DOHH2 (cell line): ENCODE data around the gene GNPTG.

Experiments
- H3F3A ChIP-seq: fragments of 200-600 bp; sonication (generic), shearing (Covaris generic); 2 replicates; pipeline ENCODE4 v1.6.0; 2016; ENCODE audit warnings: antibody characterized with exemption, mild to moderate bottlenecking; ENCODE audit not compliant: control insufficient read depth, insufficient read depth
- H3K27ac ChIP-seq: fragments of 200-600 bp; sonication (generic); 2 replicates; pipeline ENCODE4 v1.5.1; 2014; ENCODE audit warnings: low read depth, mild to moderate bottlenecking, low read length, moderate library complexity
- H3K27me3 ChIP-seq: fragments of 200-600 bp; sonication (generic); 2 replicates; pipeline ENCODE4 v1.6.1; 2014; ENCODE audit warnings: mild to moderate bottlenecking, low read length, mixed read lengths; ENCODE audit not compliant: control insufficient read depth
- H3K36me3 ChIP-seq: fragments of 200-600 bp; sonication (generic); 2 replicates; pipeline ENCODE4 v1.6.1; 2014; ENCODE audit warnings: mild to moderate bottlenecking, low read length, moderate library complexity, mixed read lengths; ENCODE audit not compliant: control insufficient read depth
- H3K4me1 ChIP-seq: fragments of 200-600 bp; sonication (generic); 2 replicates; pipeline ENCODE4 v1.6.1; 2014; ENCODE audit warnings: mild to moderate bottlenecking, low read length, mixed read lengths; ENCODE audit not compliant: control insufficient read depth
- H3K4me2 ChIP-seq: fragments of 200-600 bp; sonication (generic); 2 replicates; pipeline ENCODE4 v1.6.0; 2014; ENCODE audit warnings: mild to moderate bottlenecking, low read length, moderate library complexity
- H3K4me3 ChIP-seq: fragments of 200-600 bp; sonication (generic); 2 replicates; pipeline ENCODE4 v1.5.1; 2014; ENCODE audit warnings: mild to moderate bottlenecking, low read length, mixed read lengths
- H3K79me2 ChIP-seq: fragments of 200-600 bp; sonication (generic); 2 replicates; pipeline ENCODE4 v1.6.1; 2014; ENCODE audit warnings: mild to moderate bottlenecking, low read length, mixed read lengths; ENCODE audit not compliant: control insufficient read depth
- H3K9me2 ChIP-seq: fragments of 200-600 bp; sonication (generic); replicated peaks from 2 replicates; pipeline ENCODE4 v1.6.1; 2014; ENCODE audit warnings: mild to moderate bottlenecking, low read length, mixed read lengths; ENCODE audit not compliant: control insufficient read depth
- H3K9me3 ChIP-seq: fragments of 200-600 bp; sonication (generic); 2 replicates; pipeline ENCODE4 v1.6.1; 2014; ENCODE audit warnings: antibody characterized with exemption, low read length, mixed read lengths; ENCODE audit not compliant: control insufficient read depth, insufficient read depth
- H4K20me1 ChIP-seq: fragments of 200-600 bp; sonication (generic); 2 replicates; pipeline ENCODE4 v1.6.0; 2014; ENCODE audit warnings: low read depth, mild to moderate bottlenecking, antibody characterized with exemption, low read length, moderate library complexity; ENCODE audit not compliant: control insufficient read depth, insufficient read depth
- EZH2phosphoT487 ChIP-seq: fragments of 200-600 bp; sonication (generic); IDR thresholded peaks from 2 replicates; pipeline ENCODE4 v1.6.1; 2017; ENCODE audit warnings: borderline replicate concordance, mild to moderate bottlenecking, antibody characterized with exemption, low read length, moderate library complexity, mixed read lengths
- TF ChIP-seq, protein P1 (sequence below): fragments of 200-600 bp; sonication (generic); IDR thresholded peaks from one replicate; pipeline ENCODE4 v1.5.1; 2014; ENCODE audit warnings: antibody characterized with exemption, mild to moderate bottlenecking, low read depth, low read length; ENCODE audit not compliant: poor library complexity, severe bottlenecking

Gene GNPTG

DNA sequence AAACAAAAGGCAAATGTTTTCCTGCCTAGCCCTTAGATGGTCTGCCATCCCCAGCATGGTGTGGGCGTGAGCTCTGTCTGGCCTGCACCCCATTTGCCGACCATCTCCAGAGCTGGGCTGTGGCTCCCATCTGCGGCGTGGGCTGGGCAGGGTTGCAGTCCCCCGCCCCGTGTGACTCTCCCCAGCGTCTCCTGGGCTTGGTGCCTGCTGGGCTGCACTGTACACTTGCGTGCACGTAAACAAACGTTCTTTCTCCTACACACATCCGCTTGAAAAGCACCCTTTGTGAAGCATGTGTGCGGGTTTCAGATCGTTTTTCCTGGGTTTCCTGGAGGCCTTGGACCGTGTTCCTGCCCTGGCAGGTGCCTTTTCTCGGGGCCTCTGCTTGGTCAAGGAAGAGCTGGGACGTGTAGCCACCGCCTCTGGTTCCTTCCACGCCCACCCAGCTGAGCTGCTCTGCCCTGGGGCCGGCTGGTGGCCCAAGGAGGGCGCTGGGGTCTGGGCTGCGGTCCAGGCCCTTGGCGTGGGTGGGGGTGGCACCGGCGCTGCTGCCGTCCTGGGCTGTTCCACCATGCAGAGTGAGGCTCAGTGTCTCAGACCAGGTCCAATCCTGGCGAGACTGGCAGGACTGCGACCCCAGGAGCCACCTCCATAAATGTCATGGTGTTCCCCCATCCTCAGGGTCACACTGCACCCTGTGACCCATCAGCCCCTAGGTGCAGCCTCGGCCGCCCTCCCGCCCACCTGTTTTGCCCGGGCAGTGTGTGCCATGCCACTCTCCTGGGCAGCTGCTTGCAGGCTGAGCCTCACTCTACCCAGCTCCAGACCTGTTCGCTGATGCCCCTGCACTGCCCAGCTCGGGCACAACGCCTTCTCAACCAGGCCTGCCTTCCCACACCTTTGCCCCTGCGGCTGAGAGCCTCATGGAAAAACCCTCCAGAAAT, 28.2 kb upstream of the GNPTG start:
- no peak overlapping the region for H3K27ac ChIP-seq
- peaks cover 4% of the 10 kb centered on the region for H3F3A ChIP-seq
- no peak overlapping the region for H3K4me3 ChIP-seq
- no peaks in the 10 kb centered on the region for H3K4me1 ChIP-seq
- no peak overlapping the region for H3K4me2 ChIP-seq
- no peaks in the 10 kb centered on the region for H3K9me3 ChIP-seq
- H4K20me1 ChIP-seq = peaks cover 7% of the 10 kb centered on the region; the same call in 1 of the 2 replicates
- H3K27me3 ChIP-seq = no peaks in the 10 kb centered on the region
- peaks cover 47% of the 10 kb centered on the region for H3K36me3 ChIP-seq
- no peaks in the 10 kb centered on the region for H3K9me2 ChIP-seq
- H3K79me2 ChIP-seq = peaks cover 3% of the 10 kb centered on the region
- TF ChIP-seq, protein P1, sequence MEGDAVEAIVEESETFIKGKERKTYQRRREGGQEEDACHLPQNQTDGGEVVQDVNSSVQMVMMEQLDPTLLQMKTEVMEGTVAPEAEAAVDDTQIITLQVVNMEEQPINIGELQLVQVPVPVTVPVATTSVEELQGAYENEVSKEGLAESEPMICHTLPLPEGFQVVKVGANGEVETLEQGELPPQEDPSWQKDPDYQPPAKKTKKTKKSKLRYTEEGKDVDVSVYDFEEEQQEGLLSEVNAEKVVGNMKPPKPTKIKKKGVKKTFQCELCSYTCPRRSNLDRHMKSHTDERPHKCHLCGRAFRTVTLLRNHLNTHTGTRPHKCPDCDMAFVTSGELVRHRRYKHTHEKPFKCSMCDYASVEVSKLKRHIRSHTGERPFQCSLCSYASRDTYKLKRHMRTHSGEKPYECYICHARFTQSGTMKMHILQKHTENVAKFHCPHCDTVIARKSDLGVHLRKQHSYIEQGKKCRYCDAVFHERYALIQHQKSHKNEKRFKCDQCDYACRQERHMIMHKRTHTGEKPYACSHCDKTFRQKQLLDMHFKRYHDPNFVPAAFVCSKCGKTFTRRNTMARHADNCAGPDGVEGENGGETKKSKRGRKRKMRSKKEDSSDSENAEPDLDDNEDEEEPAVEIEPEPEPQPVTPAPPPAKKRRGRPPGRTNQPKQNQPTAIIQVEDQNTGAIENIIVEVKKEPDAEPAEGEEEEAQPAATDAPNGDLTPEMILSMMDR = no peak
- TF ChIP-seq EZH2phosphoT487 = no peak

DNA sequence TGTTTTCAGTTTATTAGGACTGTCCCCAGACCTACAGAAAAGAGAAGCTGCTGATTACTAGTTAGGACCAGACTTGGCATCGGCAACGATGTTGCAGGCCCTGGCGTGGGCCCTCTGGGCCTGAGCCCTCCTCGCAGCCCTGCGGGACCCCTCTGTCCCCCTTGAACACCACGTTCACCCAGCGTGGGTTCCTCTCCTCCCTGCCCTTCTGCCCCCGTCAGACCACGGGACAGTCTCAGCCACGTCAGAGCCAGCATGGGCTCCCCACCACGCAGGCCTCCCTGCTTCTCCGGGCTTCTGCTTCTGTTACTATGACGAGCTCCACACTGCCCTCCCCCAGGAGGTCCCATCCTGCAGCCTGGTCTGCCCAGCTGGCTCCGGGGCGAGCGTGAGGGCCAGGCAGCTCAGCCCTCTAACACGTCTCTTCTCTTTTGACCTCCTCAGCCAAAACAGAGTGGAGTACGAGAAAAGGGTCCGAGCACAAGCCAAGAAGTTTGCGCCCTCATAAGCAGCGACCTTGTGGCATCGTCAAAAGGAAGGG, 27.4 kb upstream of the GNPTG start:
- no peaks in the 10 kb centered on the region for H3K9me3 ChIP-seq
- no peaks in the 10 kb centered on the region for H3K9me2 ChIP-seq
- no peak overlapping the region for H3K4me3 ChIP-seq
- H3K4me2 ChIP-seq = no peak overlapping the region
- H3K27me3 ChIP-seq = no peaks in the 10 kb centered on the region
- H3F3A ChIP-seq = peaks cover 4% of the 10 kb centered on the region
- H3K79me2 ChIP-seq = no peaks in the 10 kb centered on the region
- no peak overlapping the region for H3K27ac ChIP-seq
- no peaks in the 10 kb centered on the region for H3K4me1 ChIP-seq
- no peak for TF ChIP-seq EZH2phosphoT487
- TF ChIP-seq, protein P1 = no peak
- peaks cover 4% of the 10 kb centered on the region; the same call in 1 of the 2 replicates for H4K20me1 ChIP-seq
- H3K36me3 ChIP-seq = peaks cover 39% of the 10 kb centered on the region

DNA sequence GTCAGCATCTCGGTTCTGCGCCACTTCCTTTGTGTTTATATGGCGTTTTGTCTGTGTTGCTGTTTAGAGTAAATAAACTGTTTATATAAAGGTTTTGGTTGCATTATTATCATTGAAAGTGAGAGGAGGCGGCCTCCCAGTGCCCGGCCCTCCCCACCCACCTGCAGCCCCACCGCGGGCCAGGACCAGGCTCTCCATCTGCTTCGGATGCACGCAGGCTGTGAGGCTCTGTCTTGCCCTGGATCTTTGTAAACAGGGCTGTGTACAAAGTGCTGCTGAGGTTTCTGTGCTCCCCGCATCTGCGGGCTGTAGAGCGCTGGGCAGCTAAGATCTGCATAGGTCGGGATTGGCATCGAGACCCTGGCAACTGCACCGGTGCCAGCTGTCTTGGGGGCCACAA, 26.5 kb upstream of the GNPTG start:
- no peak overlapping the region for H3K4me2 ChIP-seq
- no peaks in the 10 kb centered on the region for H3K4me1 ChIP-seq
- no peaks in the 10 kb centered on the region for H3K79me2 ChIP-seq
- H3K9me3 ChIP-seq = peaks cover 4% of the 10 kb centered on the region; the same call in 1 of the 2 replicates
- H3K27ac ChIP-seq = no peak overlapping the region
- TF ChIP-seq, protein P1 = no peak
- no peak for TF ChIP-seq EZH2phosphoT487
- H3K36me3 ChIP-seq = peaks cover 30% of the 10 kb centered on the region
- no peak overlapping the region for H3K4me3 ChIP-seq
- no peaks in the 10 kb centered on the region for H3K9me2 ChIP-seq
- H4K20me1 ChIP-seq = no peaks in the 10 kb centered on the region
- peaks cover 4% of the 10 kb centered on the region for H3F3A ChIP-seq
- H3K27me3 ChIP-seq = no peaks in the 10 kb centered on the region
